Measurements from ENCODE around the gene CWC22.

GRCh38 chr2:179917272-179917671 is 89.8 kb downstream of the CWC22 start:
- no peak for TF ChIP-seq CTCF (conservative IDR thresholded peaks at IDR 0.05)
- no peak for TF ChIP-seq ZFX (IDR thresholded peaks at IDR 0.05)
